GM10266 (cell line): ENCODE results near the gene NAV3.

Experiments
- DNase-seq: peaks from one replicate; pipeline ENCODE4 v3.0.0; 2012; ENCODE audit errors: extremely low spot score
- TF ChIP-seq, protein P1 (sequence below): IDR thresholded peaks from 2 replicates; pipeline ENCODE4 v1.5.1; 2012; ENCODE audit warnings: mild to moderate bottlenecking, low read depth; ENCODE audit not compliant: control insufficient read depth, insufficient read depth; ENCODE audit errors: missing control alignments

NAV3 gene

DNA sequence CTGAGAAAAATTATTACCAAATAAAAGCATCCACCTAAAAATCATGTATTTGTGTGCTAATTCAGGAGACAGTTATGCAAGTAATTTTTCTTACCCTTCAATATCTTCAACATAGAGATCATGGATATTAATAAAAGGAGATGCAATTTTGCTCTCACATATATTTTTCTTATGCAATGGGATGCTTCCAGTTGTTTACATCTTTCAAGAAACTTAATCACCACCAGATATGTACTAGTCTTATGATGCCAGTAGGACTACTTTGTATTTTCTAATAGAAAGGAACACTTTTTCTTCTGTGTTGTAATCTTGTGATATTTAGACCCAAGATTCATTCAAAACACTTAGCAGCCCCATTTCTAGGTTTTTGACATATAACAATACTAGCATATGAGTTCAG, 107.6 kb downstream of the NAV3 start:
- TF ChIP-seq, protein P1, sequence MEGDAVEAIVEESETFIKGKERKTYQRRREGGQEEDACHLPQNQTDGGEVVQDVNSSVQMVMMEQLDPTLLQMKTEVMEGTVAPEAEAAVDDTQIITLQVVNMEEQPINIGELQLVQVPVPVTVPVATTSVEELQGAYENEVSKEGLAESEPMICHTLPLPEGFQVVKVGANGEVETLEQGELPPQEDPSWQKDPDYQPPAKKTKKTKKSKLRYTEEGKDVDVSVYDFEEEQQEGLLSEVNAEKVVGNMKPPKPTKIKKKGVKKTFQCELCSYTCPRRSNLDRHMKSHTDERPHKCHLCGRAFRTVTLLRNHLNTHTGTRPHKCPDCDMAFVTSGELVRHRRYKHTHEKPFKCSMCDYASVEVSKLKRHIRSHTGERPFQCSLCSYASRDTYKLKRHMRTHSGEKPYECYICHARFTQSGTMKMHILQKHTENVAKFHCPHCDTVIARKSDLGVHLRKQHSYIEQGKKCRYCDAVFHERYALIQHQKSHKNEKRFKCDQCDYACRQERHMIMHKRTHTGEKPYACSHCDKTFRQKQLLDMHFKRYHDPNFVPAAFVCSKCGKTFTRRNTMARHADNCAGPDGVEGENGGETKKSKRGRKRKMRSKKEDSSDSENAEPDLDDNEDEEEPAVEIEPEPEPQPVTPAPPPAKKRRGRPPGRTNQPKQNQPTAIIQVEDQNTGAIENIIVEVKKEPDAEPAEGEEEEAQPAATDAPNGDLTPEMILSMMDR = no peak
- no peak for DNase-seq

DNA sequence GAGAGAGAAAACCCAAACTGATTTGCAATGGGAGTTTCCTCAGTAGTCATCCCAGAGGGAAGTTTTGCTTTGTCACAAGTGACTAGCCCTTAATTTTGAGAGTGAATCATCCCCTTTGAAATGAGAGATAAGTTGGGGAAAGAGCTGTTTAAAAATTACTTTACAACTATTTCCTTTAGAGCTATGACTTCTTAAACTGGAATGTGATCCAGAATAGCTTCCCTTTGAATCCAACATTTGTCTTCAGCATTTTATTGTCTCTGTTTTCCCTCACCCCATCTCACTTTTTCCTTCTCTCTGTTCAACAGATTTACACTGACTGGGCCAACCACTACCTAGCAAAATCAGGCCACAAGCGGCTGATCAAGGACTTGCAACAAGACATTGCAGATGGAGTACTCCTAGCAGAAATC, 109.3 kb downstream of the NAV3 start:
- TF ChIP-seq, protein P1 = no peak
- DNase-seq = no peak

DNA sequence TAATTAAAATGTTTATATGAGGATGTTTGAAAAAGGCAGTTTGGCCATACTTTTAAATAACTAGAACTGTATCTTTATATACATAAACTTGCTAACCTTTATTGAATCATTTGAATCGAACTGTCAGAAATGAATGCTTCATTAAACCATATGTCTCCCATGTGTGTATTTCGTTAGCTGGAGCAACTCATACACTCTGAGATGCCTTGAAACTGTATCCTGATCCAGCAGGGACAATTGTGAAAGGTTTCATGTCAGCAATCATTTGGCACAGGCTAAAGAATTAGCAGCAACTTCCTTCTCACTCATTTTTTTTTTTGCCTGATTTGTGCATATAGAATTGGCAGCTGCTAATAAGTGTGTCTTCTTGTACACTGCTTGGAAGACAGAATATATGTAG, 109.9 kb downstream of the NAV3 start:
- TF ChIP-seq, protein P1 = no peak
- DNase-seq = no peak

DNA sequence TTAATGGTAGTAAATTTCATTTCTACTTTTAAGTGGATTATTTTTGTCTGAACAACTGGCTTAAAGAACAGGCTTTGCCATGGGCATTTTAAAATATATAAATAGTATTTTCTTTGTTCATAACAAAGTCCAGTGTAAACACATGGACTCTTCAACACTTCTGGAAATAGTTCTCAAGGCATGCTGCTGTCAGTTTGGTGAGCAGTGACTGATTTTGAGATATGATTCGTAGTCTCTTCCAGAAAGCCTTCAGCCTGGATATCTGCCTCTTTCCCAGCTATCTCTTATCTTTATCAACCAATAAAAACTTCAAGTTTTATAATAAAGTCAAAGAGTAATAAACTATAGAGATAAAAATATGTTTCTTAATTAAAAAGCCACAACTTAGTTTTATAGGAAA, 110.7 kb downstream of the NAV3 start:
- TF ChIP-seq, protein P1 = no peak
- no peak for DNase-seq

DNA sequence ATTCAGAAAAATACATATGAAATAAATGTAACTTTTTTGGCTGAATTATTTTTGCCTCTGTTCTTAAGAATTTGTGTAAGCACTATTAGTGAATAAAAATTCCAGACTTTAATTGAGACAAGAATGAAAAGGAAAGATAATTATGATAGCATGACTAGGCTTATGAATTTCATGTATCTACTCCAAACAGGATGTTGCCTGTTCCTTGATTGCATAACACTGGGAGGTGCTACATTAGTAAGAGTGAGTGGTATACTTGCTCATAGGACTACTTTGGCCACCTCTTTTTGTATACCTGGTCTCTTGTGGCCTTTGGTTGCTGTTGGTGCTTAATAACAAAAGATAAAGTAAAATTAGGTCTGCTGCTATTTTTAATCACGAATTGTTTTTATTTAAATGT, 112.8 kb downstream of the NAV3 start:
- TF ChIP-seq, protein P1 = no peak

DNA sequence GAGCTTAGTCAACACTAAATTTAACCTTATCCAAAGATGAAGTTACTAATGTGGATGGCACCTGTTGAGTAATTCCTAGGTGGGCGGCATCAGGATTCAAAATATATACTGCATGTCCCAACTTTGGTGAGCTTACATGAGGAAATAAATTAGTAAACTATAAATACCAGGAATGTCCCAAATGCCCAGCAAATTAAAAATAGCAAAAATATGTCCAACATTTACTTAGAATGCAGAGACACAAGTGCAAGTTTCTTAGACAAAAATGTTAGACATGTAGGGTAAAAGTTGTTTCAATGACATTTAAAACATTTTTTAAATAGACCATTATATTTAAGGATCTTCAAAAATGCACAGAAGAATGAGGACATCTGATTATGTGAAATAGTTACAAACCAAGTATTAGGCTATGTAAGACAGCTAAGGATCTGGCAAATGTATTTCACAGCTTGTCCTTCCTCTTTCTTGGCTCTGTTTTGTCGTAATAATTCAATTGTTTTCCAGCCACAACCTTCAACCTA, 115.9 kb downstream of the NAV3 start:
- TF ChIP-seq, protein P1 = no peak
- DNase-seq = no peak

More for the DNA sequence above, 112.8 kb downstream of the NAV3 start:
- no peak for DNase-seq

DNA sequence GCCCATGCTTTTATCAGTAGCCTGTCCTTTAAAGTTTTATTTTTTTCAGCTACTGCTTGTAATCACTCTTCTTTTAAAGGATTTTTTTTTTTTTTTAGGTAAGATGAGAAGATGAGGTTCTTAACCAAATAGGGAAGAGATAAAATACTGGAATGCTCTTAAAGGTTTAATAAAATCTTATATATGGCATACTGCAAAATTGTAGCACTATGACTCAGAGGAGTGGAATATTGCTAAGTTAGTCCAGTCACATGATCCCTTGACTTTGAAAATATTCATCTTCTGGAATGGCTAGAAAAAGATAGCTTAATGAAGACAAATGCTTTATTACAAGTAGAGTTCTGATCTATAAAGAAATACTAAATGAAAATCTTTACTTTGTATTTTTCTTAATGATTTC, 116.6 kb downstream of the NAV3 start:
- no peak for DNase-seq
- TF ChIP-seq, protein P1 = no peak
